Loucy (cell line): ENCODE measurements around the gene CD74.

Source experiments
- EZH2phosphoT487 ChIP-seq: fragments of 200-600 bp; IDR thresholded peaks from 2 replicates; pipeline ENCODE4 v1.6.1; 2018; ENCODE audit warnings: antibody characterized with exemption, mild to moderate bottlenecking, moderate library complexity, borderline replicate concordance
- TF ChIP-seq, protein P1 (sequence below): fragments of 200-600 bp; sonication (generic); conservative IDR thresholded peaks from 2 replicates; pipeline ENCODE4 v1.5.1; 2014; ENCODE audit warnings: mild to moderate bottlenecking, antibody characterized with exemption, low read length

DNA sequence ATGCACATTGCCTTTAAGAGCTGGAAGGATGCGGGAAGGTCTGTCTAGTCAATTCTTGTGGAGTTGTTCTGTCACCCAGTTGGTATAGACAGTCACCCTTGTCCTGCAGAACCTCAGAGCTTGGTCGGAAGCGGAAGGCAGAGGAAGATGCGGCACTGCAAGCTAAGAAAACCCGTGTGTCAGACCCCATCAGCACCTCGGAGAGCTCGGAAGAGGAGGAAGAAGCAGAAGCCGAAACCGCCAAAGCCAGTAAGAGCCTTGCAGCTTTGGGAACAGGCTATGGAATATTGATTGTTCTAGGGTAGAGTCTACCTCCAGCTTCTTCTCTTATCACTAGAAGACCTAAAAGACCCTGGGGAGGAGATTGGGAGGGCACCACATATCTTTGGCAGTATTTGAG, 48.7 kb downstream of the CD74 start:
- TF ChIP-seq, protein P1, sequence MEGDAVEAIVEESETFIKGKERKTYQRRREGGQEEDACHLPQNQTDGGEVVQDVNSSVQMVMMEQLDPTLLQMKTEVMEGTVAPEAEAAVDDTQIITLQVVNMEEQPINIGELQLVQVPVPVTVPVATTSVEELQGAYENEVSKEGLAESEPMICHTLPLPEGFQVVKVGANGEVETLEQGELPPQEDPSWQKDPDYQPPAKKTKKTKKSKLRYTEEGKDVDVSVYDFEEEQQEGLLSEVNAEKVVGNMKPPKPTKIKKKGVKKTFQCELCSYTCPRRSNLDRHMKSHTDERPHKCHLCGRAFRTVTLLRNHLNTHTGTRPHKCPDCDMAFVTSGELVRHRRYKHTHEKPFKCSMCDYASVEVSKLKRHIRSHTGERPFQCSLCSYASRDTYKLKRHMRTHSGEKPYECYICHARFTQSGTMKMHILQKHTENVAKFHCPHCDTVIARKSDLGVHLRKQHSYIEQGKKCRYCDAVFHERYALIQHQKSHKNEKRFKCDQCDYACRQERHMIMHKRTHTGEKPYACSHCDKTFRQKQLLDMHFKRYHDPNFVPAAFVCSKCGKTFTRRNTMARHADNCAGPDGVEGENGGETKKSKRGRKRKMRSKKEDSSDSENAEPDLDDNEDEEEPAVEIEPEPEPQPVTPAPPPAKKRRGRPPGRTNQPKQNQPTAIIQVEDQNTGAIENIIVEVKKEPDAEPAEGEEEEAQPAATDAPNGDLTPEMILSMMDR: no peak
- no peak for TF ChIP-seq EZH2phosphoT487
